ENCODE measurements around the gene TRIM41. TPM values are rescaled to one million over a fixed set of nuclear protein-coding genes. Genes with fewer than 3 reads are reported as not detected.
"Not testable (repeated sequence)": the region's sequence is repeated elsewhere in the genome, so short reads cannot be mapped to it uniquely, and the experiment has no call there.

The TRIM41 gene
- polyA plus RNA-seq, 1 donor: 35.4 TPM

- DNase-seq: no peak
Measured at GRCh38 chr5:181282874-181283273, 59.8 kb downstream of the TRIM41 start.

- no peak for DNase-seq
Measured at GRCh38 chr5:181283347-181283746, 60.3 kb downstream of the TRIM41 start.

DNA sequence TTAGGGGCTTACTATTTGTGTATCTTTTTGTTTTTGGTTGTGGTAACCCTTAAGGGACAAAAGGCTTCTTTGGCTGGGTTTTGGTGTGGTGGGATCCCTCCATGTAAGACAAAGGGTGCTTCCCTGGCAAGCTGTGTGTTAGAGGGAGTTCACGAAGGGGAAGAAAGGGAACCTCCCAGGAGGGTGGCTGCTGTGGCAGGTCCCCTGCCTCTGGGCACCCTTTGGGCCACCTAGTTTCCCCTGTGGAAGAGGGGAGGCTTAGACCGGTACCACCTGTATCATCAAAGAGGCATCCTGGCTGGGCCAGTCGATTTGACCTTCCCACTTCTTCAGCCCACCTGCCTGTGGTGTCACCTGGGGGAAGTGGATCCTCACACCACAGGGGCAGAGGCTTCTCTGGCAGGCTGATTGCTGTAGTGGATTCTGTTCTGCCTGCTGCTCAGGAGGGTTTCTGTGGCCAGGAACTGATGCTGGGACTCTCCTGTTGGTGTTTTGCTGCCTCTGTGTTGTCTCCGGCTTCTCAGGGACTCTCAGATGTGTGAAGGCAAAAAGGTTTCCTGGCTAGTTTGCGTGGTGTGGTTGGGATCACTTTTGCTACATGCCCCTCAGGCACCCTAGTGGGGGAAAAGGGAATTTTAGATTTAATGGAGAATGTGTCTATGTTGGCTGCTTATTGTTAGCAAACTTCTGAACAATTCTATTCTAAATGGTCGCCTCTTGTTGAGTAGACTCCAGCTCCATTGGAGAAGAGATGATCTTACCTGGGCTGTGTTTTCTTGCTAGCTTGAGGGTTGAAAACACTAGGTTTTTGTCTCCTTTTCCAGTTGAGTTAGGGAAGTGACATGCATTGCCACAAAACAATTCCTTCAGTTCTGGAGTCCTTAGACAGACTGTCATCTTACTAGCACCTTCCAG lies 61.0 kb downstream of the TRIM41 start:
- DNase-seq: not testable (repeated sequence)

Other genes with a start within 250 kb of the TRIM41 start
- not detected for gene BTNL3, start 234.4 kb upstream of the TRIM41 start, polyA plus RNA-seq (ENCODE audit: insufficient read length)
- gene BTNL9, start 183.0 kb upstream of the TRIM41 start, polyA plus RNA-seq (ENCODE audit: insufficient read length): 10.7 TPM
- not detected for gene OR2V1, start 92.1 kb upstream of the TRIM41 start, polyA plus RNA-seq (ENCODE audit: insufficient read length)
- 0.03 TPM for gene OR2V2, start 75.7 kb upstream of the TRIM41 start, polyA plus RNA-seq (ENCODE audit: insufficient read length)
- gene TRIM7, start 18.1 kb upstream of the TRIM41 start, polyA plus RNA-seq (ENCODE audit: insufficient read length): 0.13 TPM
- 2,486 TPM for gene RACK1, start 20.6 kb downstream of the TRIM41 start, polyA plus RNA-seq (ENCODE audit: insufficient read length)
- gene TRIM52, start 37.9 kb downstream of the TRIM41 start, polyA plus RNA-seq (ENCODE audit: insufficient read length): 51.0 TPM
- not detected for gene OR4F3, start 144.0 kb downstream of the TRIM41 start, polyA plus RNA-seq (ENCODE audit: insufficient read length)